Measurements from ENCODE around the gene HS6ST1. TPM values are rescaled to one million over a fixed set of nuclear protein-coding genes. Genes with fewer than 3 reads are reported as not detected.
A peak's percentile ranks its signal among the peaks of the same experiment; 100 is the strongest.

HS6ST1 gene
- polyA plus RNA-seq, 3 donors = 91.3 to 101 (median 92.9) TPM

- no peak for DNase-seq
These were observed 37.5 kb upstream of the HS6ST1 start for GRCh38 chr2:128356127-128356526.

GRCh38 chr2:128354726-128355470 is 36.2 kb upstream of the HS6ST1 start:
- no peak for DNase-seq

- no peak for DNase-seq
These were observed 35.5 kb upstream of the HS6ST1 start for GRCh38 chr2:128354161-128354560.

GRCh38 chr2:128350736-128351135 is 32.1 kb upstream of the HS6ST1 start:
- no peak for DNase-seq

GRCh38 chr2:128348701-128349100 is 30.0 kb upstream of the HS6ST1 start:
- DNase-seq = no peak

- DNase-seq = peak; percentile 73
These were observed 29.3 kb upstream of the HS6ST1 start for GRCh38 chr2:128347701-128348539.

- no peak for DNase-seq
These were observed 28.5 kb upstream of the HS6ST1 start for GRCh38 chr2:128347171-128347558.

GRCh38 chr2:128346291-128347170 is 27.9 kb upstream of the HS6ST1 start:
- no peak for DNase-seq

GRCh38 chr2:128345436-128346165 is 26.9 kb upstream of the HS6ST1 start:
- DNase-seq = no peak

GRCh38 chr2:128344101-128344500 is 25.4 kb upstream of the HS6ST1 start:
- no peak for DNase-seq

- no peak for DNase-seq
These were observed 24.8 kb upstream of the HS6ST1 start for GRCh38 chr2:128343459-128343858.

- no peak for DNase-seq
These were observed 23.9 kb upstream of the HS6ST1 start for GRCh38 chr2:128342550-128342949.

- no peak for DNase-seq
These were observed 23.0 kb upstream of the HS6ST1 start for GRCh38 chr2:128341621-128342020.

- no peak for DNase-seq
These were observed 13.5 kb upstream of the HS6ST1 start for GRCh38 chr2:128332091-128332634.

GRCh38 chr2:128330583-128330982 is 11.9 kb upstream of the HS6ST1 start:
- no peak for DNase-seq

- no peak for DNase-seq
These were observed 10.9 kb upstream of the HS6ST1 start for GRCh38 chr2:128329607-128330006.

GRCh38 chr2:128327180-128327964 is 8.7 kb upstream of the HS6ST1 start:
- no peak for DNase-seq

GRCh38 chr2:128326346-128326745 is 7.7 kb upstream of the HS6ST1 start:
- no peak for DNase-seq

GRCh38 chr2:128325611-128326181 is 7.0 kb upstream of the HS6ST1 start:
- DNase-seq = no peak

GRCh38 chr2:128324897-128325410 is 6.3 kb upstream of the HS6ST1 start:
- DNase-seq = no peak
